SU-DHL-6 (cell line): ENCODE data around the gene PLCH1.

Experiments used
- H2AFZ ChIP-seq: fragments of 200-600 bp; sonication (generic); 2 replicates; pipeline ENCODE4 v1.6.1; 2014; ENCODE audit warnings: low read depth, mild to moderate bottlenecking, moderate library complexity, mixed read lengths, antibody characterized with exemption, low read length; ENCODE audit not compliant: severe bottlenecking
- H3F3A ChIP-seq: fragments of 200-600 bp; shearing (Covaris generic); 2 replicates; pipeline ENCODE4 v1.6.0; 2016; ENCODE audit warnings: antibody characterized with exemption, mild to moderate bottlenecking; ENCODE audit not compliant: insufficient read depth
- H3K27ac ChIP-seq: fragments of 200-600 bp; sonication (generic); 2 replicates; pipeline ENCODE4 v1.5.1; 2016; ENCODE audit warnings: low read depth, mild to moderate bottlenecking, low read length, moderate library complexity, mixed read lengths
- H3K27me3 ChIP-seq: fragments of 200-600 bp; sonication (generic), shearing (Covaris generic); 2 replicates; pipeline ENCODE4 v1.6.0; 2014; ENCODE audit warnings: mild to moderate bottlenecking, low read length
- H3K36me3 ChIP-seq: fragments of 200-600 bp; sonication (generic); 2 replicates; pipeline ENCODE4 v1.6.1; 2014; ENCODE audit warnings: mild to moderate bottlenecking, low read length, mixed read lengths
- H3K4me2 ChIP-seq: fragments of 300-600, 200-600 bp; shearing (Covaris generic), sonication (generic); 2 replicates; pipeline ENCODE4 v1.6.0; 2014; ENCODE audit warnings: low read length, low read depth, mild to moderate bottlenecking; ENCODE audit not compliant: poor library complexity, severe bottlenecking
- H3K4me3 ChIP-seq: fragments of 200-600 bp; sonication (generic); 2 replicates; pipeline ENCODE4 v1.5.1; 2014; ENCODE audit warnings: antibody characterized with exemption, low read length, mild to moderate bottlenecking, mixed read lengths; ENCODE audit not compliant: insufficient read depth, poor library complexity, severe bottlenecking
- H3K79me2 ChIP-seq: fragments of 200-600 bp; sonication (generic); 2 replicates; pipeline ENCODE4 v1.6.1; 2014; ENCODE audit warnings: mild to moderate bottlenecking, low read length, moderate library complexity; ENCODE audit not compliant: insufficient read depth
- H3K9ac ChIP-seq: fragments of 200-600 bp; sonication (generic); 2 replicates; pipeline ENCODE4 v1.7.0; 2014; ENCODE audit warnings: mild to moderate bottlenecking, low read length
- H3K9me2 ChIP-seq: fragments of 200-600 bp; sonication (generic); replicated peaks from 2 replicates; pipeline ENCODE4 v1.6.1; 2014; ENCODE audit warnings: low read length; ENCODE audit not compliant: insufficient read depth
- H3K9me3 ChIP-seq: fragments of 200-600 bp; sonication (generic); 2 replicates; pipeline ENCODE4 v1.6.1; 2014; ENCODE audit warnings: low read length, mixed read lengths; ENCODE audit not compliant: insufficient read depth
- H4K20me1 ChIP-seq: fragments of 200-600 bp; sonication (generic); 2 replicates; pipeline ENCODE4 v1.6.1; 2014; ENCODE audit warnings: low read depth, mild to moderate bottlenecking, antibody characterized with exemption, low read length, moderate library complexity, mixed read lengths
- EZH2phosphoT487 ChIP-seq: fragments of 200-600 bp; sonication (generic), shearing (Covaris generic); conservative IDR thresholded peaks from 2 replicates; pipeline ENCODE4 v1.6.1; 2018; ENCODE audit warnings: mild to moderate bottlenecking, antibody characterized with exemption, low read length, moderate library complexity, mixed read lengths
- TF ChIP-seq, protein P1 (sequence below): fragments of 200-600 bp; sonication (generic); IDR thresholded peaks from one replicate; pipeline ENCODE4 v1.5.1; 2017; ENCODE audit warnings: antibody characterized with exemption, mild to moderate bottlenecking, low read length, moderate library complexity; ENCODE audit not compliant: insufficient read depth, poor library complexity, severe bottlenecking

PLCH1 gene

DNA sequence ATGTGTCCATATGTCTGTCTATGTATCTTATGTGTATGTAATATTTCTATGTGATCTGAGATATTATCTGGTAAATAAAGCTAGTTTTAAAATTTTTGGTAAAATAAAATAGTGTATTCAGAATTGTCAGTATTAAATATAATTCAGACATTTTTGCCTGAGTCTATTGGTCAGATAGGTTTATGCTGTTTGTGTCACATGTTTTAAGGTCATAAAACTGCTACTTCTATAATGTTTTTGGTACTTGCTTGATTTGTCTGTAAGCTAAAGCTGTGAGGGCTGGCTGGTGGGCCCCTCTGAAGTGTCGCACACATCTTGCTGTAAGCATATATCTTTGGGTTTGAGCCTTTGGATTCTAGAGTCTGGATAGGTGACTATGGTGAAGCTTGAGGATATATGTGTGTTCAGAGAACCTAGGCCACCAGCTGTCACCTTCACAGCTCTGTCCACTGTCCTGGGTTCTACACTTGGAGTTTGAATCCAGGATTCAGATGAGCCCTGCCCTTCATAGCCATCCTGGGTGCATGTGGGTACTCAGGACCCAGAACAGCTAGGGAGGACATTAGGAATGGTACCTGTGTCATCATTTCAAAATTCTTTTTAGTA, 379.6 kb downstream of the PLCH1 start:
- H3K27ac ChIP-seq: no peak overlapping the region
- no peaks in the 10 kb centered on the region for H3K79me2 ChIP-seq
- no peaks in the 10 kb centered on the region for H3K36me3 ChIP-seq

GRCh38 chr3:155364492-155364891, 380.4 kb downstream of the PLCH1 start:
- no peak overlapping the region for H3K4me3 ChIP-seq
- H4K20me1 ChIP-seq: no peaks in the 10 kb centered on the region
- H2AFZ ChIP-seq: no peak overlapping the region
- H3K27me3 ChIP-seq: no peaks in the 10 kb centered on the region
- H3K4me2 ChIP-seq: no peak overlapping the region
- H3K36me3 ChIP-seq: no peaks in the 10 kb centered on the region
- no peaks in the 10 kb centered on the region for H3F3A ChIP-seq
- TF ChIP-seq, protein P1, sequence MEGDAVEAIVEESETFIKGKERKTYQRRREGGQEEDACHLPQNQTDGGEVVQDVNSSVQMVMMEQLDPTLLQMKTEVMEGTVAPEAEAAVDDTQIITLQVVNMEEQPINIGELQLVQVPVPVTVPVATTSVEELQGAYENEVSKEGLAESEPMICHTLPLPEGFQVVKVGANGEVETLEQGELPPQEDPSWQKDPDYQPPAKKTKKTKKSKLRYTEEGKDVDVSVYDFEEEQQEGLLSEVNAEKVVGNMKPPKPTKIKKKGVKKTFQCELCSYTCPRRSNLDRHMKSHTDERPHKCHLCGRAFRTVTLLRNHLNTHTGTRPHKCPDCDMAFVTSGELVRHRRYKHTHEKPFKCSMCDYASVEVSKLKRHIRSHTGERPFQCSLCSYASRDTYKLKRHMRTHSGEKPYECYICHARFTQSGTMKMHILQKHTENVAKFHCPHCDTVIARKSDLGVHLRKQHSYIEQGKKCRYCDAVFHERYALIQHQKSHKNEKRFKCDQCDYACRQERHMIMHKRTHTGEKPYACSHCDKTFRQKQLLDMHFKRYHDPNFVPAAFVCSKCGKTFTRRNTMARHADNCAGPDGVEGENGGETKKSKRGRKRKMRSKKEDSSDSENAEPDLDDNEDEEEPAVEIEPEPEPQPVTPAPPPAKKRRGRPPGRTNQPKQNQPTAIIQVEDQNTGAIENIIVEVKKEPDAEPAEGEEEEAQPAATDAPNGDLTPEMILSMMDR: no peak
- TF ChIP-seq EZH2phosphoT487: no peak
- H3K27ac ChIP-seq: no peak overlapping the region
- no peaks in the 10 kb centered on the region for H3K79me2 ChIP-seq
- H3K9me2 ChIP-seq: no peaks in the 10 kb centered on the region
- no peak overlapping the region for H3K9ac ChIP-seq
- H3K9me3 ChIP-seq: peaks cover 3% of the 10 kb centered on the region; the same call in 1 of the 2 replicates

More for the DNA sequence above, 379.6 kb downstream of the PLCH1 start:
- Histone ChIP-seq H2AFZ (no peak overlapping the region), H3K9me2 (no peaks in the 10 kb centered on the region), H3K9me3 (peaks cover 3% of the 10 kb centered on the region; the same call in 1 of the 2 replicates), H3K27me3 (no peaks in the 10 kb centered on the region), H4K20me1 (no peaks in the 10 kb centered on the region), H3F3A (no peaks in the 10 kb centered on the region), H3K4me3 (no peak overlapping the region), H3K9ac (no peak overlapping the region), H3K4me2 (no peak overlapping the region)
- TF ChIP-seq EZH2phosphoT487: no peak
- TF ChIP-seq, protein P1: no peak

- no peak overlapping the region for H3K4me3 ChIP-seq
- TF ChIP-seq, protein P1: no peak
- TF ChIP-seq EZH2phosphoT487: no peak
- H3K9me2 ChIP-seq: no peaks in the 10 kb centered on the region
- no peaks in the 10 kb centered on the region for H4K20me1 ChIP-seq
- H3K27me3 ChIP-seq: no peaks in the 10 kb centered on the region
- no peaks in the 10 kb centered on the region for H3K79me2 ChIP-seq
- no peak overlapping the region for H3K9ac ChIP-seq
- no peak overlapping the region for H3K27ac ChIP-seq
- H3K4me2 ChIP-seq: no peak overlapping the region
- H3F3A ChIP-seq: no peaks in the 10 kb centered on the region
- H2AFZ ChIP-seq: no peak overlapping the region
- H3K36me3 ChIP-seq: no peaks in the 10 kb centered on the region
- peaks cover 3% of the 10 kb centered on the region; the same call in 1 of the 2 replicates for H3K9me3 ChIP-seq
Observed at GRCh38 chr3:155363690-155364070, 381.2 kb downstream of the PLCH1 start.
